AG09319 (cell line): ENCODE results near the gene FLT4.

ENCODE experiments used
- DNase-seq: peaks from one replicate; pipeline ENCODE4 v3.0.0-alpha.2; 2010; ENCODE audit warnings: low read depth; ENCODE audit errors: extremely low read depth
- CTCF ChIP-seq: IDR thresholded peaks from 2 replicates; pipeline ENCODE4 v1.5.1; 2011; ENCODE audit warnings: low read depth, mild to moderate bottlenecking, inconsistent platforms, low read length, moderate library complexity

Gene FLT4

GRCh38 chr5:180598797-180599589 lies 50.4 kb downstream of the FLT4 start:
- DNase-seq: no peak
- no peak for TF ChIP-seq CTCF

GRCh38 chr5:180598316-180598701 lies 51.1 kb downstream of the FLT4 start:
- DNase-seq: no peak
- TF ChIP-seq CTCF: no peak

DNA sequence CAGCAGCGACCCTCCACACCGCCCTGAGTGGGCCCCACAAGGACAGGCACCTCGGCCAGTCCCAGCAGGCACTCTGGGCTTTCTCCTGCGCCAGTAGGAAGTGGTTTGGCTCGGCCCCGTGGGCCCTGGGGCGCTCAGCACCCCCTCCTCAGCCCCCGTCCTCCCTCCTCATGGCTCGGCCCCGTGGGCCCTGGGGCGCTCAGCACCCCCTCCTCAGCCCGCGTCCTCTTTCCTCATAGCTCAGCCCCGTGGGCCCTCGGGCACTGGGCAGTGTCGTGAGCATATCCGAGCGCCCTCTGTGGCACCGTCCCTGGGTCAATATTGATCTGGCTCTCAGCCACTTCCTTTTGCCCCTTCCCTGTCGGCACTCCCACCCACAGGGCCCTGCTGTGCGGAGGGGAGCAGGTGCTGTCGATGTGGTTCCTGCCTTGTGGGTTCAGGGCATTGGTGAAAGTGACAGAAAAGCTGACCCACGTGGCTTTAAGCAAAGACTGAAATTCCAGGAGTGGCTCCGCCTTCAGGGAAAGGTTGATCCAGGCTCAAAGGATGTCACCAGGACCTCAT lies 52.6 kb downstream of the FLT4 start:
- no peak for DNase-seq
- no peak for TF ChIP-seq CTCF

GRCh38 chr5:180596115-180596667 lies 53.2 kb downstream of the FLT4 start:
- DNase-seq: no peak
- no peak for TF ChIP-seq CTCF

GRCh38 chr5:180595381-180596114 lies 53.9 kb downstream of the FLT4 start:
- DNase-seq: no peak
- no peak for TF ChIP-seq CTCF

- no peak for DNase-seq
- no peak for TF ChIP-seq CTCF
These were observed 54.4 kb downstream of the FLT4 start for GRCh38 chr5:180595046-180595379.
